HG02938 (cell line): ENCODE data around the gene PPP1R13B.
"Not testable (repeated sequence)": the region's sequence is repeated elsewhere in the genome, so short reads cannot be mapped to it uniquely, and the experiment has no call there.

Experiments
- ATAC-seq: cut with Tn5 transposase; IDR thresholded peaks from one replicate; pipeline ENCODE4 v1.9.1; 2021; ENCODE audit warnings: mild to moderate bottlenecking, moderate library complexity; ENCODE audit not compliant: unreplicated experiment

PPP1R13B gene

GRCh38 chr14:103859416-103860202 is 12.2 kb upstream of the PPP1R13B start:
- ATAC-seq = no peak

- ATAC-seq = no peak
Observed at GRCh38 chr14:103858063-103858781, 10.8 kb upstream of the PPP1R13B start.

GRCh38 chr14:103857256-103857655 is 9.9 kb upstream of the PPP1R13B start:
- no peak for ATAC-seq

GRCh38 chr14:103856607-103857006 is 9.2 kb upstream of the PPP1R13B start:
- no peak for ATAC-seq

GRCh38 chr14:103856105-103856504 is 8.7 kb upstream of the PPP1R13B start:
- no peak for ATAC-seq

- no peak for ATAC-seq
Observed at GRCh38 chr14:103855734-103856095, 8.3 kb upstream of the PPP1R13B start.

GRCh38 chr14:103854822-103855733 is 7.7 kb upstream of the PPP1R13B start:
- no peak for ATAC-seq

- ATAC-seq = no peak
Observed at GRCh38 chr14:103854017-103854808, 6.8 kb upstream of the PPP1R13B start.

GRCh38 chr14:103849151-103849886 is 1.9 kb upstream of the PPP1R13B start:
- ATAC-seq = no peak

- ATAC-seq = no peak
Observed at GRCh38 chr14:103848175-103849077, 1.1 kb upstream of the PPP1R13B start.

GRCh38 chr14:103846543-103847450 is 578 bp downstream of the PPP1R13B start:
- ATAC-seq = peak; percentile 28

- ATAC-seq = no peak
Observed at GRCh38 chr14:103846097-103846496, 1.3 kb downstream of the PPP1R13B start.

- no peak for ATAC-seq
Observed at GRCh38 chr14:103845327-103845726, 2.0 kb downstream of the PPP1R13B start.

GRCh38 chr14:103841265-103841664 is 6.1 kb downstream of the PPP1R13B start:
- ATAC-seq = not testable (repeated sequence)

GRCh38 chr14:103840014-103840413 is 7.4 kb downstream of the PPP1R13B start:
- ATAC-seq = no peak

GRCh38 chr14:103839579-103839978 is 7.8 kb downstream of the PPP1R13B start:
- no peak for ATAC-seq

- ATAC-seq = no peak
Observed at GRCh38 chr14:103838117-103838516, 9.3 kb downstream of the PPP1R13B start.
